WI38 (cell line): ENCODE data around the gene PRKCZ.

ENCODE experiments used
- H3K4me3 ChIP-seq: 2 replicates; pipeline ENCODE4 v1.5.1; 2011; ENCODE audit warnings: low read depth, mild to moderate bottlenecking, control low read depth, low read length
- TF ChIP-seq, protein P1 (sequence below): IDR thresholded peaks from 2 replicates; pipeline ENCODE4 v1.5.1; 2012; ENCODE audit warnings: low read depth, mild to moderate bottlenecking, control low read depth, low read length

PRKCZ gene

DNA sequence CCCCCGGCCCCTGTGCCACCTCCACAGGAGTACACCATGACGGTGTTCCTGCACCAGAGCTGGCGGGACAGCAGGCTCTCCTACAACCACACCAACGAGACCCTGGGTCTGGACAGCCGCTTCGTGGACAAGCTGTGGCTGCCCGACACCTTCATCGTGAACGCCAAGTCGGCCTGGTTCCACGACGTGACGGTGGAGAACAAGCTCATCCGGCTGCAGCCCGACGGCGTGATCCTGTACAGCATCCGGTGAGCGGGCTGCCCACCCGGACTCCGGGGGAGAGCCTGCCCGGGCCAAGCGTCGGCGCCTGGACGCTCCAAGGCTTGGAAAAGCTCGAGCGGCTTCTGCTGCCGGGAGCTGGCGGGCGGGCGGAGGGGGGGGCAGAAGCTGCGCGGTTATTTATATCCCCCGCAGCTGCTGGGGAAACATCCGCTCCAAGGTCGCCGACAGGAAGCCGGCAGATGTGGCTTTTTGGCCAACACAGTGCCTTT lies 24.7 kb upstream of the PRKCZ start:
- no peak overlapping the region for H3K4me3 ChIP-seq
- TF ChIP-seq, protein P1, sequence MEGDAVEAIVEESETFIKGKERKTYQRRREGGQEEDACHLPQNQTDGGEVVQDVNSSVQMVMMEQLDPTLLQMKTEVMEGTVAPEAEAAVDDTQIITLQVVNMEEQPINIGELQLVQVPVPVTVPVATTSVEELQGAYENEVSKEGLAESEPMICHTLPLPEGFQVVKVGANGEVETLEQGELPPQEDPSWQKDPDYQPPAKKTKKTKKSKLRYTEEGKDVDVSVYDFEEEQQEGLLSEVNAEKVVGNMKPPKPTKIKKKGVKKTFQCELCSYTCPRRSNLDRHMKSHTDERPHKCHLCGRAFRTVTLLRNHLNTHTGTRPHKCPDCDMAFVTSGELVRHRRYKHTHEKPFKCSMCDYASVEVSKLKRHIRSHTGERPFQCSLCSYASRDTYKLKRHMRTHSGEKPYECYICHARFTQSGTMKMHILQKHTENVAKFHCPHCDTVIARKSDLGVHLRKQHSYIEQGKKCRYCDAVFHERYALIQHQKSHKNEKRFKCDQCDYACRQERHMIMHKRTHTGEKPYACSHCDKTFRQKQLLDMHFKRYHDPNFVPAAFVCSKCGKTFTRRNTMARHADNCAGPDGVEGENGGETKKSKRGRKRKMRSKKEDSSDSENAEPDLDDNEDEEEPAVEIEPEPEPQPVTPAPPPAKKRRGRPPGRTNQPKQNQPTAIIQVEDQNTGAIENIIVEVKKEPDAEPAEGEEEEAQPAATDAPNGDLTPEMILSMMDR, result no peak

DNA sequence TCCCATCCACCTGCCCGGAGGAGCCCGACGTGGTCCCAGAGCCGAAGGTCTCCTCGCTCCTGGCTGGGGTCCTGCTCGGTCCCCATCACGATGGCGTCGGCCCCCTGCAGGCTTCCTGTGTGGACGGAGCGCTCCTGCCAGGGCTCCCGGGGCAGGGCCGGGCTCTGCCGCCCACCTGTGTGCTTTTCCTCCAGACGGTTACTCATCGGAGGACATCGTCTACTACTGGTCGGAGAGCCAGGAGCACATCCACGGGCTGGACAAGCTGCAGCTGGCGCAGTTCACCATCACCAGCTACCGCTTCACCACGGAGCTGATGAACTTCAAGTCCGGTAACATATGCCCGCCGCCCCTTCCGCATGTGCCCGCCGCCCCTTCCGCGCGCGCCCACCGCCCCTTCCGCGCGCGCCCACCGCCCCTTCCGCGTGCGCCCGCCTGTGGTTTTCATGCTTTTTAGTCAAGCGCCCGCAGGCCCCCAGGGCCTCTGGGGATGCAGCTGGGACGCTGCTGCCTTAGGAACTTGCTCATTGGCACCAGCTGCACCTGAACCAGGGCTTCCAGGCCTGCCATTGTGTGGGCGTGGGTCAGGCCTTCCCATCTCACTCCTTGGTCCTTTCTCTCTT lies 22.1 kb upstream of the PRKCZ start:
- H3K4me3 ChIP-seq, result no peak overlapping the region
- TF ChIP-seq, protein P1, result no peak

DNA sequence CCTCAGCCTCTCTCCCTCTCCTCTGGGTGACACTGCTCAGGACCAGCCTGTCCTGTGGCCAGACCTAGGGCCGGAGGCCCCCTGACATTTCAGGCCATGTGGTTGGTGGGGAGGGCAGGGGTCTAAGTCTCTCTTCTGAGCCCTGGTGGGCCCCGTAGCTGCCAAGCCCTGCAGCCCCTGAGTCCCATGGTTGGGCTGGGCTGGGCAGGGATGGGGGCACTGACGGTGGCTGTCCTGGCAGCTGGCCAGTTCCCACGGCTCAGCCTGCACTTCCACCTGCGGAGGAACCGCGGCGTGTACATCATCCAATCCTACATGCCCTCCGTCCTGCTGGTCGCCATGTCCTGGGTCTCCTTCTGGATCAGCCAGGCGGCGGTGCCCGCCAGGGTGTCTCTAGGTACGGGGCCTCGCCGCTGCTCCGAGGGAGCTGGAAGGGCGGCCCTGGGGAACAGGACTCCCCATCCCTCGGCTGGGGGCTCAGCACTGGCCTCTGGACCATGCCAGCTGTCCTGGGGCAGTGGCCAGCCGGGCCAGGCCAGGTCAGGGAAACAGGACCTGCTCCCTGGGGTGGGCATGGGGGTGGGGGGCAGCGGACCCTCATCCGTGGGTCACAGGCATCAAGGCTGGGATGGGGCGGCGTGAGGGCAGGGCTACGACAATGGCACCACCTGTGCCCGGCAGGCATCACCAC lies 21.2 kb upstream of the PRKCZ start:
- TF ChIP-seq, protein P1, result no peak

DNA sequence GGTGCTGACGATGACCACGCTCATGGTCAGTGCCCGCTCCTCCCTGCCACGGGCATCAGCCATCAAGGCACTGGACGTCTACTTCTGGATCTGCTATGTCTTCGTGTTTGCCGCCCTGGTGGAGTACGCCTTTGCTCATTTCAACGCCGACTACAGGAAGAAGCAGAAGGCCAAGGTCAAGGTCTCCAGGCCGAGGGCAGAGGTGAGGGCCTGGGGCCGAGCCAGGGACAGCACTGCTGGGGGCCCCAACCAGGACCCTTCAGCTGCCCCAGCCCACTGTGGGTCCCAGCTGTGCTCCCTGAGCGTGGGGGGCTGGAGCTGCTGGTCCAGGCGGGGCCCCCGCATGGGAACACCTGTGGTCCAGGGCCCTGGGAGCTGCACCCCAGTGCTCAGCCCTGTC lies 20.6 kb upstream of the PRKCZ start:
- H3K4me3 ChIP-seq, result no peak overlapping the region
- TF ChIP-seq, protein P1, result no peak

More for the DNA sequence above, 21.2 kb upstream of the PRKCZ start:
- no peak overlapping the region for H3K4me3 ChIP-seq

DNA sequence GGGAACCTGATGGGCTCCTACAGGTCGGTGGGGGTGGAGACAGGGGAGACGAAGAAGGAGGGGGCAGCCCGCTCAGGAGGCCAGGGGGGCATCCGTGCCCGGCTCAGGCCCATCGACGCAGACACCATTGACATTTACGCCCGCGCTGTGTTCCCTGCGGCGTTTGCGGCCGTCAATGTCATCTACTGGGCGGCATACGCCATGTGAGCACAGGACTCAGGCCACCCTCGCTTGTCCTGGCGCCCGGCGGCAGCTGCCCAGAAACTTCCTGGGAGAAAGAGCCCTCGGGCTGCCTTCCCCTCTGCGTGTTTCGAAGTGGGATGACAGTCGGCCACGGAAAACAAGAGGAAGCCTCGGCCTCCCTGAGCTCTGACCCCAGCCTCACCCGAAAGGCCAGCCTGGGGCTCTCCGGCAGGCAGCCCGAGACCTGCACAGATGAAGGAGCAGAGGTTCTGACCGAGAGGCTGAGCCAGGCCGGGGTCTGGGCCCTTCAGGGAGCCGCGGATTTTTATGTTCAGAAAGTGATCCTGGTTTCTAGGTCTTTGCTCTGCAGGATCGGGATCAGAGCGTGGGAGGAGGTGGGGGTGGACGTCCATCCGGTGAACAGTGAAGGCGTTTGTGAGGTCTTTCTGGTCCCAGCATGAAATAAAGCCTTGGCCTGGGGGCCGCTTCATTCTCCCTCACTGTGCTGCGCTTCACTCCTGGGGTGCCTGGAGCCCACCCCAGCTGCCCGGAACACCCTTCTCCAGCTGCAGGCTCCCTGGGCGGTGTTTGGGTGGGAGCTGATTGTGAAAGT lies 19.9 kb upstream of the PRKCZ start:
- TF ChIP-seq, protein P1, result no peak
- no peak overlapping the region for H3K4me3 ChIP-seq

DNA sequence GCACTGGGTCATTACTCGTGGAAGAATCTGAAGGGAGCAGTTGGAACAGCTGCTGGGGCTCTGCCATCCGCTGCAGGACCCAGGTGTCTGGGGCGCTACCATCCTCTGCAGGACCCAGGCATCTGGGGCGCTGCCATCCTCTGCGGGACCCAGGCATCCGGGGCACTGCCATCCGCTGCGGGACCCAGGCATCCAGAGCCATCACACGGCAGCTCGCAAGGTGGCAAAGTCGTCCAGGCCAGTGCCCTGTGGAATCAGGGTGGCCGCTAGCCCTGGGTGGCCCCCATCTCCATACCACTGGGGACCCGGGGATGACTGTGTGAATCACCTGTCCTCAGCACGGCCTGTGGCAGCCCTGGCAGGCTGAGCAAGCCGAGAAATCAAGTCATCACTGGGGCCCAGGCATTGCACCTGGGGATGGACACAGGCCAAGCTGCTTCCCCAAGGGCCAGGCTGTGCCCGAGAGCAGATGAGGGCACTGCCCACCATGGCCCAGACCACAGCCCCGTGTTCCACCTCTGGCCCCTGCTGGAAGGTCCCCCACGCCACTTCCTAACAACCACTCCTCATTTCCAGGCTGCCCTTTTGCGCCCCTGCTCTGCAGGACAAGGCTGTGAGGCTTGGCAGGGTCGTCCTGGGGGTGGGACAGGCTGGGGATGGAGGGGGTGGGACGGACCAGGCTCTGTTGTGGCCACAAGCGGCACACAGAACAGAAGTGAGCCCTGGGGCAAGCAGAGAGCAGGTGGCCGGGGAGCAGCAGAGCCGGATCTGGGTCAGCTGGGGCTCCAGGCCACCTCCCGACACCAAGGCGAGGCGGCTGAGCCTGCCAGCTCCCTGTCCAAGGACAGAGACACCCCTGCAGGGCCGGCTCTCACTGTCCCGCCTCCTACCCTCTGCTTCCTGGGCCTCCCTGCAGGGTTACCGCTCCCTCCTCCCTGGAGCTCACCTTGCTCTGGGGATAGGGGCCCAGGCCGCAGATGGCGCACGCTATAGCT lies 18.4 kb upstream of the PRKCZ start:
- TF ChIP-seq, protein P1, result no peak

More for the DNA sequence above, 18.4 kb upstream of the PRKCZ start:
- no peak overlapping the region for H3K4me3 ChIP-seq
